K562 (cell line): ENCODE data around the gene TRIM47. TPM values are rescaled to one million over a fixed set of nuclear protein-coding genes. Genes with fewer than 3 reads are reported as not detected.

ENCODE experiments used
- EGR1 ChIP-seq: fragments of 450-650 bp; conservative IDR thresholded peaks from 2 replicates; pipeline ENCODE4 v1.6.1; 2017; ENCODE audit warnings: mild to moderate bottlenecking
- GTF2A2 ChIP-seq: IDR thresholded peaks from 2 replicates; pipeline ENCODE4 v1.6.1; 2016; ENCODE audit warnings: mild to moderate bottlenecking, missing genetic modification characterization, missing compliant biosample characterization
- HEY1 ChIP-seq: fragments of 250-450 bp; sonication (Bioruptor Pico); IDR thresholded peaks from 2 replicates; pipeline ENCODE4 v1.5.0; 2020; ENCODE audit warnings: mild to moderate bottlenecking, moderate library complexity, borderline replicate concordance
- HMG20A ChIP-seq: fragments of 450-650 bp; formaldehyde crosslinking; conservative IDR thresholded peaks from 2 replicates; pipeline ENCODE4 v1.4.0; 2020; ENCODE audit warnings: mild to moderate bottlenecking, mixed read lengths
- NCOA2 ChIP-seq, 2 experiments: fragments of 450-650 bp; IDR thresholded peaks; 2 replicates each; pipeline ENCODE4 v1.6.1; 2018; ENCODE audit warnings: mild to moderate bottlenecking in 2 of 2, moderate library complexity in 1 of 2; ENCODE audit not compliant: partially characterized antibody in 2 of 2
- NELFE ChIP-seq: IDR thresholded peaks from 2 replicates; pipeline ENCODE4 v1.6.1; 2011; ENCODE audit warnings: mild to moderate bottlenecking; ENCODE audit not compliant: insufficient read depth, insufficient read length
- ZFX ChIP-seq: sonication (generic); formaldehyde crosslinking; IDR thresholded peaks from 2 replicates; pipeline ENCODE4 v1.8.0; 2022; ENCODE audit warnings: mild to moderate bottlenecking, missing genetic modification reagents, moderate library complexity
- ZNF133 ChIP-seq: fragments of 250-450 bp; sonication (Bioruptor Pico); IDR thresholded peaks from 2 replicates; pipeline ENCODE4 v1.4.0; 2020; ENCODE audit warnings: mild to moderate bottlenecking
- ZNF41 ChIP-seq: fragments of 250-450 bp; sonication (Bioruptor Pico); conservative IDR thresholded peaks from 2 replicates; pipeline ENCODE4 v1.4.0; 2020; ENCODE audit warnings: mild to moderate bottlenecking
- ZNF444 ChIP-seq: fragments of 250-450 bp; sonication (Bioruptor Pico); IDR thresholded peaks from 2 replicates; pipeline ENCODE4 v1.4.0; 2020; ENCODE audit warnings: mild to moderate bottlenecking, moderate library complexity
- ZNF707 ChIP-seq: fragments of 250-450 bp; sonication (Bioruptor Pico); conservative IDR thresholded peaks from 2 replicates; pipeline ENCODE4 v1.8.0; 2022; ENCODE audit warnings: inconsistent platforms, mild to moderate bottlenecking, moderate library complexity
- ZNF785 ChIP-seq: fragments of 250-450 bp; sonication (Bioruptor Pico); IDR thresholded peaks from 2 replicates; pipeline ENCODE4 v1.4.0; 2020; ENCODE audit warnings: mild to moderate bottlenecking
- polyA plus RNA-seq, 8 experiments: library from polyadenylated mRNA; depleted of rRNA in 4 of 8; stranded (reverse) in 5 of 8; unstranded in 3 of 8; fragments of >200 nt; fragmentation: Nextera tagmentation in 2 of 8; fragmentation: Illumina TruSeq in 1 of 8; extraction: Ambion mirVana in 2 of 8; extraction: Trizol in 1 of 8; gene quantifications; 2 replicates each; pipeline versions ENCODE4 v1.2.1 to v1.2.3, GENCODE V29; 2011 to 2014; ENCODE audit warnings: inconsistent platforms in 1 of 8, missing spikeins in 1 of 8
- total RNA-seq, 7 experiments: library from RNA; depleted of rRNA in 6 of 7; stranded (reverse); fragments of >200 nt in 6 of 7; fragmentation: Illumina TruSeq in 2 of 7; extraction: Trizol in 2 of 7; gene quantifications; 2 replicates each; pipeline versions ENCODE4 v1.2.1 to v1.2.3, GENCODE V29; 2011 to 2021; ENCODE audit warnings: low replicate concordance in 1 of 7
- TF ChIP-seq, protein P1 (sequence below), 2 experiments: fragments of 450-650 bp; formaldehyde crosslinking in 1 of 2; IDR thresholded peaks; 2 replicates each; pipeline versions ENCODE4 v1.4.0 to v1.6.1; 2014 to 2020; ENCODE audit warnings: mild to moderate bottlenecking in 2 of 2, borderline replicate concordance in 1 of 2, low read depth in 1 of 2
- TF ChIP-seq, protein P2 (sequence below): sonication (generic); formaldehyde crosslinking; IDR thresholded peaks from 2 replicates; pipeline ENCODE4 v1.8.0; 2023; ENCODE audit warnings: missing genetic modification reagents, mild to moderate bottlenecking, borderline replicate concordance

TRIM47 gene
- total and polyA plus RNA-seq, 9 of the 15 experiments (the other 6 are each of a cell fraction or from before 2014, with no cell fraction given) = 0.56 to 6.1 (median 3.2) TPM

DNA sequence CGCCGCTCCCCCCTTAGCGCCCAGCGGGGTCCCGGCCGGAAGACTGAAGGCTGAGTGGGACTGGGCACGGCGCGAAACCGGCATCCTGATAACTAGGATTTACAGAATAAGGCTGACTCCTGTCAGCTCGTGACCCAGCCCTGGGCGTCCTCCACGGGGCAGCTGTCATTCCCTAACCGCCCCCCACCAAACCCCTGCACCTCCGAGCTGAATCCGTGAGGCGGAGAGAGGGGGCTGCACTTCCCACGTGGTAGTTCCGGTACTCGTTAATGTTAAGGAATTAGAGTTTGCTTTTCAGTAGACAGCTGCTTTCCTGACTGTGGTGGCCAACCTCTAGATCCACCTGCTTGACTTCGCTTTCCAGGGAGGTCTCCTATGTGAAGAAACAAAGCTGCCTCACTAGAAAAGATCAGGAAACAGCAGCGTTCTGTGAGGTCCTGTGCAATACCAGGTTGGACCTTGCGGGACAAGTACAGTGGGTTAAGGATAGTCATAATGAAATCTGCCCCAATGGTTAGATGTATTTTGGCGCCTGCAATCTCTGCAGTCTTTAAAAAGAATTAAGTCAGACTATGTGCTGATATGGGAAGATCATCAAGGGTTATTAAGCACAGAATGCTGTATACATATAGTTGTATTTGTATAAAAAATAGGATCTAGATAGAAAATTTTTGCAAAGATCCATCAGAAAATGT, 22.2 kb downstream of the TRIM47 start (continued):
- TF ChIP-seq, protein P1, sequence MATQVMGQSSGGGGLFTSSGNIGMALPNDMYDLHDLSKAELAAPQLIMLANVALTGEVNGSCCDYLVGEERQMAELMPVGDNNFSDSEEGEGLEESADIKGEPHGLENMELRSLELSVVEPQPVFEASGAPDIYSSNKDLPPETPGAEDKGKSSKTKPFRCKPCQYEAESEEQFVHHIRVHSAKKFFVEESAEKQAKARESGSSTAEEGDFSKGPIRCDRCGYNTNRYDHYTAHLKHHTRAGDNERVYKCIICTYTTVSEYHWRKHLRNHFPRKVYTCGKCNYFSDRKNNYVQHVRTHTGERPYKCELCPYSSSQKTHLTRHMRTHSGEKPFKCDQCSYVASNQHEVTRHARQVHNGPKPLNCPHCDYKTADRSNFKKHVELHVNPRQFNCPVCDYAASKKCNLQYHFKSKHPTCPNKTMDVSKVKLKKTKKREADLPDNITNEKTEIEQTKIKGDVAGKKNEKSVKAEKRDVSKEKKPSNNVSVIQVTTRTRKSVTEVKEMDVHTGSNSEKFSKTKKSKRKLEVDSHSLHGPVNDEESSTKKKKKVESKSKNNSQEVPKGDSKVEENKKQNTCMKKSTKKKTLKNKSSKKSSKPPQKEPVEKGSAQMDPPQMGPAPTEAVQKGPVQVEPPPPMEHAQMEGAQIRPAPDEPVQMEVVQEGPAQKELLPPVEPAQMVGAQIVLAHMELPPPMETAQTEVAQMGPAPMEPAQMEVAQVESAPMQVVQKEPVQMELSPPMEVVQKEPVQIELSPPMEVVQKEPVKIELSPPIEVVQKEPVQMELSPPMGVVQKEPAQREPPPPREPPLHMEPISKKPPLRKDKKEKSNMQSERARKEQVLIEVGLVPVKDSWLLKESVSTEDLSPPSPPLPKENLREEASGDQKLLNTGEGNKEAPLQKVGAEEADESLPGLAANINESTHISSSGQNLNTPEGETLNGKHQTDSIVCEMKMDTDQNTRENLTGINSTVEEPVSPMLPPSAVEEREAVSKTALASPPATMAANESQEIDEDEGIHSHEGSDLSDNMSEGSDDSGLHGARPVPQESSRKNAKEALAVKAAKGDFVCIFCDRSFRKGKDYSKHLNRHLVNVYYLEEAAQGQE (IDR thresholded peaks at IDR 0.05; ENCODE audit: borderline replicate concordance) = peak; percentile 16; the same call in 1 of the 2 replicates
- TF ChIP-seq, protein P1 (CRISPR knock-in tag; IDR thresholded peaks at IDR 0.05; ENCODE audit: low read depth) = no peak
- TF ChIP-seq NCOA2 (IDR thresholded peaks at IDR 0.05; ENCODE audit: partially characterized antibody in 2 of 2) (no peak), NELFE (no peak), ZNF133 (no peak), EGR1 (no peak), ZNF785 (no peak), ZNF41 (no peak), ZNF707 (CRISPR knock-in tag) (no peak), HMG20A (CRISPR knock-in tag) (no peak), GTF2A2 (tag) (no peak), HEY1 (CRISPR knock-in tag) (no peak), ZFX (CRISPR knock-in tag) (peak; percentile 39; the same call in 1 of the 2 replicates), ZNF444 (CRISPR knock-in tag) (no peak)
- TF ChIP-seq, protein P2, sequence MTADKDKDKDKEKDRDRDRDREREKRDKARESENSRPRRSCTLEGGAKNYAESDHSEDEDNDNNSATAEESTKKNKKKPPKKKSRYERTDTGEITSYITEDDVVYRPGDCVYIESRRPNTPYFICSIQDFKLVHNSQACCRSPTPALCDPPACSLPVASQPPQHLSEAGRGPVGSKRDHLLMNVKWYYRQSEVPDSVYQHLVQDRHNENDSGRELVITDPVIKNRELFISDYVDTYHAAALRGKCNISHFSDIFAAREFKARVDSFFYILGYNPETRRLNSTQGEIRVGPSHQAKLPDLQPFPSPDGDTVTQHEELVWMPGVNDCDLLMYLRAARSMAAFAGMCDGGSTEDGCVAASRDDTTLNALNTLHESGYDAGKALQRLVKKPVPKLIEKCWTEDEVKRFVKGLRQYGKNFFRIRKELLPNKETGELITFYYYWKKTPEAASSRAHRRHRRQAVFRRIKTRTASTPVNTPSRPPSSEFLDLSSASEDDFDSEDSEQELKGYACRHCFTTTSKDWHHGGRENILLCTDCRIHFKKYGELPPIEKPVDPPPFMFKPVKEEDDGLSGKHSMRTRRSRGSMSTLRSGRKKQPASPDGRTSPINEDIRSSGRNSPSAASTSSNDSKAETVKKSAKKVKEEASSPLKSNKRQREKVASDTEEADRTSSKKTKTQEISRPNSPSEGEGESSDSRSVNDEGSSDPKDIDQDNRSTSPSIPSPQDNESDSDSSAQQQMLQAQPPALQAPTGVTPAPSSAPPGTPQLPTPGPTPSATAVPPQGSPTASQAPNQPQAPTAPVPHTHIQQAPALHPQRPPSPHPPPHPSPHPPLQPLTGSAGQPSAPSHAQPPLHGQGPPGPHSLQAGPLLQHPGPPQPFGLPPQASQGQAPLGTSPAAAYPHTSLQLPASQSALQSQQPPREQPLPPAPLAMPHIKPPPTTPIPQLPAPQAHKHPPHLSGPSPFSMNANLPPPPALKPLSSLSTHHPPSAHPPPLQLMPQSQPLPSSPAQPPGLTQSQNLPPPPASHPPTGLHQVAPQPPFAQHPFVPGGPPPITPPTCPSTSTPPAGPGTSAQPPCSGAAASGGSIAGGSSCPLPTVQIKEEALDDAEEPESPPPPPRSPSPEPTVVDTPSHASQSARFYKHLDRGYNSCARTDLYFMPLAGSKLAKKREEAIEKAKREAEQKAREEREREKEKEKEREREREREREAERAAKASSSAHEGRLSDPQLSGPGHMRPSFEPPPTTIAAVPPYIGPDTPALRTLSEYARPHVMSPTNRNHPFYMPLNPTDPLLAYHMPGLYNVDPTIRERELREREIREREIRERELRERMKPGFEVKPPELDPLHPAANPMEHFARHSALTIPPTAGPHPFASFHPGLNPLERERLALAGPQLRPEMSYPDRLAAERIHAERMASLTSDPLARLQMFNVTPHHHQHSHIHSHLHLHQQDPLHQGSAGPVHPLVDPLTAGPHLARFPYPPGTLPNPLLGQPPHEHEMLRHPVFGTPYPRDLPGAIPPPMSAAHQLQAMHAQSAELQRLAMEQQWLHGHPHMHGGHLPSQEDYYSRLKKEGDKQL (CRISPR knock-in tag) = no peak
